ENCODE results near the gene CTBP1.

Gene CTBP1

DNA sequence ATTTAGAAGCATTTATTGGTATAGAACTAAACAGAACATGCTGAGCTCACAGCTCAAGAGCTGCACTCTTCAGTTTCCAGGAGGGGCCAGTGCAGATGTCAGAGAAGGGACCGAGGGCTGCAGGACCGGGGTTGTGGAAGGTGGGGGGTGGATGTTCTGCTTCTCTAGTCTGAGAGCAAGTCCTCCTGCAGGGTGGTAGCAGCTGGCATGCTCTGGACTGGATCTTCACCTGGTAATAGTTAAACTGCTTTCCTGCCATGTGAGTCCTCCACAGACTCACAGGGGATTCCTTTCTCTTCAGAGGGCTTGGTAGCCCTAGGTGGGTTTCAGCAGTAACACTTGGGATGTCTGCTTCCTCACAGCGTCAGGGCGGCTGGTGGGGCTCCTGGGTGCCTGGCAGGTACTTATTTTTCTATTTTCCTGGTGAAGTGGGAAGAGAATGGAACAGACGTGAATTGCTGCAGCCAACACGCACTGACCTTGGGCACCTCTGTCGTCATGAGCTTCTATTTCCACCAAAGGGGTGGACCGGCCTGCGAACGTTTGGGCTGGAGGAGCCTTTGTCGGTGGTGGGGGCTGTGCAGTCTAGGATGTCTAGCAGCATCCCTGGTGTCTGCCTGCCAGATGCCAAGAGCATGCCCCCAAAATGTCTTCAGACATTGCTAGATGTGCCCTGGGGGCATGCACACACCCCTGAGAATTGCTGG, 43.2 kb upstream of the CTBP1 start:
- no peak for DNase-seq
- Mint-ChIP-seq H3K4me1 (peaks cover 48% of the 10 kb centered on the region), H3K4me3 (peak overlapping the region; percentile 97), H3K27ac (peak overlapping the region; percentile 62), H3K27me3 (ENCODE audit: low read depth, poor library complexity) (peaks cover 6% of the 10 kb centered on the region), H3K9me3 (peaks cover 1% of the 10 kb centered on the region), H3K36me3 (ENCODE audit: low read depth) (no peaks in the 10 kb centered on the region)
- TF ChIP-seq, protein P1, sequence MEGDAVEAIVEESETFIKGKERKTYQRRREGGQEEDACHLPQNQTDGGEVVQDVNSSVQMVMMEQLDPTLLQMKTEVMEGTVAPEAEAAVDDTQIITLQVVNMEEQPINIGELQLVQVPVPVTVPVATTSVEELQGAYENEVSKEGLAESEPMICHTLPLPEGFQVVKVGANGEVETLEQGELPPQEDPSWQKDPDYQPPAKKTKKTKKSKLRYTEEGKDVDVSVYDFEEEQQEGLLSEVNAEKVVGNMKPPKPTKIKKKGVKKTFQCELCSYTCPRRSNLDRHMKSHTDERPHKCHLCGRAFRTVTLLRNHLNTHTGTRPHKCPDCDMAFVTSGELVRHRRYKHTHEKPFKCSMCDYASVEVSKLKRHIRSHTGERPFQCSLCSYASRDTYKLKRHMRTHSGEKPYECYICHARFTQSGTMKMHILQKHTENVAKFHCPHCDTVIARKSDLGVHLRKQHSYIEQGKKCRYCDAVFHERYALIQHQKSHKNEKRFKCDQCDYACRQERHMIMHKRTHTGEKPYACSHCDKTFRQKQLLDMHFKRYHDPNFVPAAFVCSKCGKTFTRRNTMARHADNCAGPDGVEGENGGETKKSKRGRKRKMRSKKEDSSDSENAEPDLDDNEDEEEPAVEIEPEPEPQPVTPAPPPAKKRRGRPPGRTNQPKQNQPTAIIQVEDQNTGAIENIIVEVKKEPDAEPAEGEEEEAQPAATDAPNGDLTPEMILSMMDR (IDR thresholded peaks at IDR 0.05), result no peak

DNA sequence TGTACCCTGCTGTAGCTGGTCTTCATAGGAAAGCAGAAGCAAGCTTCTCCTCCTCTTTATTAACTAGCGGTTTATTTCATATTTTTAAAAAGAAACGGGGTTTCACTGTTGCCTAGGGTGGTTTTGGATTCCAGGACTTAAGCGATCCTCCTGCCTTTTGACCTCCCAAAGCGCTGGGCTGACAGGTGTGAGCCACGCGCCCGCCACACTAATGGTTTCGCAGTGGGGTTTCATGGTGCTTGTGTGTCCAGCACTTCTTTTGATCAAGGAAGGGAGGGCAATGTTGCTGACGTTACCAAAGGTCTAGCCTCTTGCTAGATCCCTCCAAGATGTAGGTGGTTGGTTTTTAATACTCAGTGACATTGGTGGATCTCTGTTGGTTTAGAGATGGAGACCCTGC, 42.2 kb upstream of the CTBP1 start:
- no peak overlapping the region for H3K27ac Mint-ChIP-seq
- H3K9me3 Mint-ChIP-seq, result peaks cover 10% of the 10 kb centered on the region
- peaks cover 4% of the 10 kb centered on the region for H3K36me3 Mint-ChIP-seq (ENCODE audit: low read depth)
- TF ChIP-seq, protein P1 (IDR thresholded peaks at IDR 0.05), result no peak
- peaks cover 9% of the 10 kb centered on the region for H3K27me3 Mint-ChIP-seq (ENCODE audit: low read depth, poor library complexity)
- peak overlapping the region; percentile 97 for H3K4me3 Mint-ChIP-seq
- DNase-seq, result no peak
- peaks cover 43% of the 10 kb centered on the region for H3K4me1 Mint-ChIP-seq

GRCh38 chr4:1290165-1290977, 41.4 kb upstream of the CTBP1 start:
- Mint-ChIP-seq H3K9me3 (peaks cover 14% of the 10 kb centered on the region), H3K36me3 (ENCODE audit: low read depth) (peaks cover 5% of the 10 kb centered on the region), H3K27me3 (ENCODE audit: low read depth, poor library complexity) (peaks cover 9% of the 10 kb centered on the region), H3K4me1 (peaks cover 43% of the 10 kb centered on the region), H3K4me3 (peak overlapping the region; percentile 97), H3K27ac (peak overlapping the region; percentile 87)
- TF ChIP-seq, protein P1 (IDR thresholded peaks at IDR 0.05), result no peak
- DNase-seq, result peak; percentile 40

GRCh38 chr4:1289207-1290164, 40.6 kb upstream of the CTBP1 start, which contains the start of gene MAEA:
Gene MAEA (plus strand): TSS chr4:1289891. CDS start chr4:1289914, 23 bp downstream.
- Mint-ChIP-seq H3K4me3 (peak within 1 kb of the TSS; percentile 97), H3K27ac (peak within 1 kb of the TSS; percentile 94), H3K36me3 (ENCODE audit: low read depth) (peaks cover 5% of the 10 kb centered on the region), H3K9me3 (peaks cover 23% of the 10 kb centered on the region), H3K27me3 (ENCODE audit: low read depth, poor library complexity) (peaks cover 13% of the 10 kb centered on the region), H3K4me1 (peaks cover 43% of the 10 kb centered on the region)
- TF ChIP-seq, protein P1 (IDR thresholded peaks at IDR 0.05), result no peak
- peak; percentile 98 for DNase-seq

- H3K36me3 Mint-ChIP-seq (ENCODE audit: low read depth), result peaks cover 5% of the 10 kb centered on the region
- peaks cover 26% of the 10 kb centered on the region for H3K9me3 Mint-ChIP-seq
- TF ChIP-seq, protein P1 (IDR thresholded peaks at IDR 0.05), result no peak
- H3K4me3 Mint-ChIP-seq, result peak overlapping the region; percentile 97
- H3K27ac Mint-ChIP-seq, result peak overlapping the region; percentile 96
- peaks cover 13% of the 10 kb centered on the region for H3K27me3 Mint-ChIP-seq (ENCODE audit: low read depth, poor library complexity)
- H3K4me1 Mint-ChIP-seq, result peaks cover 37% of the 10 kb centered on the region
- DNase-seq, result no peak
Measured at GRCh38 chr4:1288786-1289185, 39.9 kb upstream of the CTBP1 start.
